GM19452 (cell line): ENCODE data around the gene LOXL3.

ENCODE experiments used
- ATAC-seq: cut with Tn5 transposase; IDR thresholded peaks from one replicate; pipeline ENCODE4 v1.9.1; 2021; ENCODE audit not compliant: unreplicated experiment

Gene LOXL3, protein sequence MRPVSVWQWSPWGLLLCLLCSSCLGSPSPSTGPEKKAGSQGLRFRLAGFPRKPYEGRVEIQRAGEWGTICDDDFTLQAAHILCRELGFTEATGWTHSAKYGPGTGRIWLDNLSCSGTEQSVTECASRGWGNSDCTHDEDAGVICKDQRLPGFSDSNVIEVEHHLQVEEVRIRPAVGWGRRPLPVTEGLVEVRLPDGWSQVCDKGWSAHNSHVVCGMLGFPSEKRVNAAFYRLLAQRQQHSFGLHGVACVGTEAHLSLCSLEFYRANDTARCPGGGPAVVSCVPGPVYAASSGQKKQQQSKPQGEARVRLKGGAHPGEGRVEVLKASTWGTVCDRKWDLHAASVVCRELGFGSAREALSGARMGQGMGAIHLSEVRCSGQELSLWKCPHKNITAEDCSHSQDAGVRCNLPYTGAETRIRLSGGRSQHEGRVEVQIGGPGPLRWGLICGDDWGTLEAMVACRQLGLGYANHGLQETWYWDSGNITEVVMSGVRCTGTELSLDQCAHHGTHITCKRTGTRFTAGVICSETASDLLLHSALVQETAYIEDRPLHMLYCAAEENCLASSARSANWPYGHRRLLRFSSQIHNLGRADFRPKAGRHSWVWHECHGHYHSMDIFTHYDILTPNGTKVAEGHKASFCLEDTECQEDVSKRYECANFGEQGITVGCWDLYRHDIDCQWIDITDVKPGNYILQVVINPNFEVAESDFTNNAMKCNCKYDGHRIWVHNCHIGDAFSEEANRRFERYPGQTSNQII

DNA sequence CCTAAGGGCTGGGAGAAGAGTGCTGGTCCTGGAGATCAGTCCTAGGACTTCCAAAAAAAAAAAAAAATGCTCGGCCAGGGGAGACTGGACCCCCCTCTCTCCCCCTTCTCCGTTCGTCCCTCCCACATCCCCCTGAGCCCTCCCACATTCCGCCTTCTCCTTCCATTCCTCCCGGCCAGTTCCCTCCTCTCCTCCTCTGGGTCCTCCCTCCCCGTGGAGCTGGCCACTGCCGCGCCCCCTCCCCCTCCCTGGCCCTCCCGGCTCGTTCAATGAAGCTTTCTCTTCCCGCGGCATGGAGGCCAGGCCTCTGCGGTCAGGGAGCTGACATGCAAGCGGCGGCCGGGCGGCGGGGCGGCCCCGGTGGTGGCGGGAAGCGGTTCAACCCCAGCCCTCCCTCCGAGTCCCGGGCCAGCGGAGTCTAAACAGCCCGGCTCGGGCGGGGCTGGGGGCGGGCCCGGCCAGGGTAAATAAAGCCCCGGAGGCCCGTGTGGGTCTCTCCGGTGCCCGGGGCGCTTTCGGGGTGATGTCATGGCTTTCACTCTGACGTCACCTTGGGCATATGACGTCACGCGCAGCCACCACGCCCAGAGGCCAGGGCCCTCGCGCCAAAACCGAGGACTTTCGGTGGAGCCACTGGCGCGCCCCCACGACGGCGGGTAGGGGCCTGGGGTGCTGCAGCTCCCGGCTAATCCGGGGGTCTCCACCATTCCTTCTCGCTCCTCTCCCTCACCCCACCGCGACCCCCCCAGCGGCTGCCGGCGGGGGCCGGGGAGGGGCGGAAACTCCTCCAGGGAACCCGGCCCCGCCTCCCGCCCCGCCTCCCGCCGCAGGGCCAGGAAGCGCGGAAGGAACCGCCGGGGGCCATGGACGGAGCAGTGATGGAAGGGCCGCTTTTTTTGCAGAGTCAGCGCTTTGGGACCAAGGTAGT, at the start of gene LOXL3, which contains the start of gene DOK1:
LOXL3 (minus strand) TSS at position 51 of the 928 bp plus-strand sequence. CDS start 1,308 bp downstream, outside the sequence.
DOK1 (plus strand) TSS at position 829 of the 928 bp plus-strand sequence; CDS start at position 864, 35 bp downstream.
- peak; percentile 61 for ATAC-seq

DNA sequence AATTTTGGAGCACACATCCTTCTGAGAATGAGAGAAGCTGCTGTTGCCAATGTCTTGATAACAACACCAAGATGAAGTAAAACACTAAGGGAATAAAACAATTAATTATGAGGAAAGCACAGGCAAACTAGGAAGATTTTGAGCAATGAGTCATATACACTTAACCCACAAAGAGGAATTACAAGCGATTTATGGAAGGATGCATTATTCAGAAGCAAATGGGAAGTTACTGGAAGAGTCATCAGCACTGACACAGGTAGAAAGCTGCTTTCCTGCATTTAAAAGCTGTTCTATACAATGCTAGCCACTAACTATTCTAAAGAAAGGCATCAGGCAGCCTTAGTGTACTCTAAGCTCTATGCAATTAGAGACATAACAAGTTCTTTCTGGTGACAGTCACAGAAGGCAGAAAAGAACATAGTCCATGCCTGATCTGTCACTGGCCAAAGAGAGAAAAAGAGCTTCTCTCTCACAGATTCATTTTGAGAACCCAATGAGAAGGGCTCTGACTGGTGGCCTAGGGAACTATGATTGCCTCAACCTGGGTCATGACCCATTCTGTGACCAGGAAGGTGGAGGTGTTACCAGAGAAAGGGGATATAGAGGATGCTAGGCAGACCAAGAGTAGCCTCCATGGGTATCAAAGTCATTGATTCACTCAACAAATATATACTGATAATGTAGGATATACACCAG, 49.0 kb upstream of the LOXL3 start:
- no peak for ATAC-seq

DNA sequence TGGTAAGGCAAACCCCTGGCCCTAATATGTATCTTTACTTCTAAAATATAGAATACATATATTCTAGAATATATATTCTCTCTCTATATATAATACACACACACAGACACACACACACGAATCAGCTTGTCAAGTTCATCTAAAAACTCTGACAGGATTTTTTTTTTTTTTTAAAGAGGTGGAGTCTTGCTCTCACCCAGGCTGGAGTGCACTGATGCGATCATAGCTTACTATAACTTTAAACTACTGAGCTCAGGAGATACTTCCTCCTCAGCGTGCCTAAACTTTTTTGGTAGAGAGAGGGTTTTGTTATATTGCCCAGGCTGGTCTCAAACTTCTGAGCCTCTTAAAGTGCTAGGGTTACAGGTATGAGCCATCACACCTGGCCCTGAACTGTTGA, 45.9 kb upstream of the LOXL3 start:
- ATAC-seq, result no peak

DNA sequence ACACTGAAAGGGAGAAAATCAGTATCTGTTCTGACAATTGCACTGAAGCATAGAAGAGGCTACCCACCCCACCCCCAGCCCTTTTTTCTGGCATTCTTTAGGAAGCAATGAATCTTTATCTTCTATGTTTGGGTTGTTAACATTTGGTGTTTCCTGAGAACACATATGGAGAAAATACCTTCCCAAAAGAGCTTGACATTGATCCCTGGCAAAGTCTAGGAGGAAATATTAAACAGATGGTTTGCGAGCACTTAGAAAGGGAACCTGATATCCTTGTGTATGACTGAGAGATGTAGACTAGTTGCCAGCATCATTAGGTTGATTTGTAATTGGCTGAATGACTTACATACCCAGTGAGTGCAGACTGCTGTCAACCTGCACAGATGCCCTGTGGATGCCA, 43.7 kb upstream of the LOXL3 start:
- ATAC-seq, result no peak

DNA sequence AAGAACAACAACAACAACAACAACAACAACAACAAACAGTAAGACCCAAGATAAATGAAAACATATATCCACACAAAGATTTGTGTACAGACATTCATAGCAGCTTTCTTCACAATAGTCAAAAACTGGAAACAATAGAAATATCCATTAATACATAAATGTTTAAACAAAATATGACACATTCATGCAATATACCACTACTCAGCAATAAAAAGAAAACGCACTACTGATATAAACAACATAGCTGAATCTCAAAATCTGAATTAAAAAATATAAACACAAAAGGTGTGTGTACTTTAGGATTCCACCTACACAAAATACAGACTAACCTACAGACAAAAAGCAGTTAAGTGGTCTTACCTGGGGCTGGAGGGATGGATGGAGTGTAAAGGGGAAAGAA, 42.8 kb upstream of the LOXL3 start:
- no peak for ATAC-seq

DNA sequence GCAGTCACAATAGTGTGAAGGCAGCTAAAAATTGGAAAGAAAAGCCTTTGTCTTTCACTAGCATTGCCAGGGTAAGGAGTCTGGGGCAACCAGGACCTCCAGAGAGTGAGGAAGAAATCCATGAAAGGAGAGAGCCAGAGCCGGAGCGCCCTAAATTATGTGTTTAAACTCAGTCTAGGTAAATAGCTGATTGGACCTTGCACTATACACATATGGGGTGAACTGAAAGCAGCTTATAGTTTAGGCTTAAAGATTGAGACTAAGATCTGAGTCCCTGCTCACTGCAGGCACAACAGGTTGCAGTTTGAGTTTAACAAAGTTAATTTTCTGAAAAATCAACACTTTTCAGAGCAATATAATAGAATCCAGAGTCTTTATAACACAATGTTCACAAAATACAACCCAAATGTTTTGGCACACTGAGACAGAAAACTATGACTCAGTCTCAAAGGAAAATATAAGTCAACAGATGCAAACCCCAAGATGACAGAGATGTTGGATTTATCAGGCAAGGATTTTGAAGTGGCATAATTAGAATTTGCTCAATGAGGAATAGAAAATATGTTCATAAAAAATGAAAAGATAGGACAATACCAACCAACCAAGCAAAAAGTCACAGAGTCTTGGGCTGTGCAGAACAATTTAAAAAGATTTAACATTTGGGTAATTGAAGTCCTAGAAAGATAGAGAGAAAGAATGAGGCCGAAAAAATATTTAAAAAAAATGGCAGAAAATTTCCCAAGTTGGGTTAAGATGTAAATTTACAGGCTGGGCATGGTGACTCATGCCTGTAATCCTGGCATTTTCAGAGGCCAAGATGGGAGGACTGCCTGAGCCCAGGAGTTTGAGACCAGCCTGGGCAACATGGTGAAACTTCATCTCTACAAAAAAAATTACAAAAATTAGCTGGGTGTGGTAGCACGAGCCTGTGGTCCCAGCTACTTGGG, 40.4 kb upstream of the LOXL3 start:
- ATAC-seq, result no peak

DNA sequence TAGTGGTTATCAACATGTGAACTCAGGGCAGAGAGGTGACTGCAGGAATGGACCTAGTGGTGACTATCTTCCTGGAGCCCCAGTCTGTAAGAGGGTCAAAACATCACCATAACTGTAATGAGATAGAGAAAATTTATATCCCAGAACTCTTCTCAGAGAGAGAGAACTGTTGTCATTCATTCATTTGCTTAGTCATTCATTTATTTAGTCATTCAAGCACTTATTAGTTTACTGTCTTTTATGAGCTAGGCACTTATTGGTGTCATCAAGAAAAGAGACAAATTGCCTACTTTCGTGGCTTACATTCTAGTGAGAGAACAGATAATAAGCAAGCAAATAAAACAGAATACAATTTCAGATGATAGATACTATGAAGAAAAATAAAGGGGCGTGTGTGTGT, 34.9 kb upstream of the LOXL3 start:
- ATAC-seq, result no peak

DNA sequence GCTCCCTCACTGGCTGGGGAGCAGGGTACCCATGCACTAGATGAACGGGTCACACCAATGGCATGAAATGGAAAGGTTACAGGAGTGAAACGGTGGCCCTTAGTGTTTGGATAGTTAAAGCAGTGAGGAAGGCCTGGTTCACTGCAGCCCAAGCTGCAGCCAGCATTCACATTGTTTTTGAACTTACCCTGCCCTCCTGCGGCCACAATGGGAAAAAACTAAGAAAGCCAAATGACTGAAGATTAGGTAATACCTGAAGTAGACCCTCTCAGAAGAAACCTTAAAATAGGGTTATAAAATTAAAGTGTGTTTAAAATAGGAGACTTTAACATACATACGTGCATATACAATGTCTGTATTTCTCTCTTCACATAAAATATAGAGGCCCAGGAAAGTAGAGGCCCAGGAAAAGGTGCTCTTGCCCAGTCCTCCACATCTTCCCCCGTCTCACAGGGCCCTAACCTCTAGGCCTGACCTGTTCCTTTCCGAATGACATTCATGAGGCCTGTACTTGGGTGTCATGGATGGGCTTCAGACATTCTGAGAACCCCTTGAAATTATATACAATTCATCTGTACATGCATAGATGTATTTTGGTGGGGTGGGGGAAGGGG, 34.0 kb upstream of the LOXL3 start:
- ATAC-seq, result peak; percentile 59

DNA sequence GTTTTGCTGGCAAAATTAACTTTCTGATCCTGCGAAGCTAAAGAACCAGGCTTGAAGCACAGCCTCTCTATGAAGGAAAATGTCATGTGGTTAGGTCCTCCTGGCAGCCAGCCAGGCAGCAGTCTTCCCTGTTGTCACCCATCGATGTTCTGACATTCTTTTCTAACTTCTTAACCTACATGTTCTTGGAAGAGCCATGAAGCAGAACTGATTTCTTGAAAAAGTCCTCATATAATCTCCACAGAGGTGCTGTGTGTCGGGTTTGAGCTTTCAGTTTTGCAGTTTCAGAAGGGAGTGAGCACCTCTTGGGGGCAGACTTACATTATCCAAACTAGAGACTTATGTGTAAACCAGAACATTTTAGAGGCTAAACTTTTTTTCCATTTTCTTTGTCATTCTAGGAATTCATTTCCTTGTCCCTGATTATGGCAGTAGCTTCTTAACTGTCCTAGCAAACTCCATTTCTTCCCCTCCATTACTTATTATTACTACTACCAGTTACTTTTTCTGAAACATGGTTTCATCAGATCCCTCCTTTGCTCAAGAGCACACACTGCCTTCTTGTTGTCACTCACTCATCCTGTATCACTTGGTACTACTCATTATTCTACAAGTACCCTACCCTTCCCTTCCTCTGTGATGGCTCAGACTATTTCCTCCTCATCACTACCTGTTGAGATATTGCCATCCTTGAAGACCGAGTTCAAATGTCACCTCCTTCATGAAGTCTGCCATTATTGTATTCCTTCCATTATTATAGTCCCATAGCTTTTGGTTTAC, 31.9 kb upstream of the LOXL3 start:
- ATAC-seq, result no peak

DNA sequence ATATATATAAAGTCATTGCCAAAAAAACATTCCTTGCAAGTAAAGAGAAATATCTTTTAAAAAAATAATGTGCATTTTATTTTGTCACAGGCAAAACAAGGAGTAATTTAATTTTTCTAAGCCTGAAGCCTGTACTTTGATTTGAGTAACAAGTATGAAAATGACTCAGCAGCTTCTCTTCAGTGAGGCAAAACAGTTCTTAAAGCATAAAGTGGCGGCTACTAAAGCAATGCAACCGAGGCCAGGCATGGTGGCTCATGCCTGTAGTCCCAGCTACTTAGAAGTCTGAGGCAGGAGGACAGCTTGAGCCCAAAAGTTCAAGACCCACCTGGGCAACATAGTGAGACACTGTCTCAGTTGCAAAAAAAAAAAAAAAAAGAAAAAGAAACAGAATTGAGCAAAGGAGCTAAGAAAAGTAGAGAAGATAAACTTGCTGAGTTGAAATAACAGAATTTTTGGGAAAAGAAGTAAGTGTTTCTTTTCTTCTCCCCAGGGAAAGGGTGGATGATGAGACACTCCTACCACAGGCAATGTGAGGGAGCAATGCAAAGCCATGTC, 30.4 kb upstream of the LOXL3 start:
- ATAC-seq, result peak; percentile 75

DNA sequence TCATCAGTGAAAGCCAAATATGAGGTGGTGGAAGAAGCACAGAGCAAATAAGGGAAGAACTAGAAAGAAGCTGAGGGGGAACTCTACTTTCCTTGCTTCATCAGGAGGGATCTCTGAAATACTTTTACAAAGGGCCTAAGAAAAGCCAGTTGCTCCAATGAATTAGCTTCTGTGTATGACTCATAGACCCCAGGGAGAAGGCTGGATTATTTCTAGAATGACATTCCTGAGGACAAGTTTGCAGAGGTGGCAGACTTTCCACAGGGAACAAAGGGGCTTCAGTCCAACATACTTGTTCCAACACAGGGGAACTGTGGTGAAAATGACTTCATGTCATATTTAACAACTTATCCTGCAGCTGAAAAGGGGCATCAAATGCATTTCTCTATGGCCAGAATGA, 29.8 kb upstream of the LOXL3 start:
- no peak for ATAC-seq

DNA sequence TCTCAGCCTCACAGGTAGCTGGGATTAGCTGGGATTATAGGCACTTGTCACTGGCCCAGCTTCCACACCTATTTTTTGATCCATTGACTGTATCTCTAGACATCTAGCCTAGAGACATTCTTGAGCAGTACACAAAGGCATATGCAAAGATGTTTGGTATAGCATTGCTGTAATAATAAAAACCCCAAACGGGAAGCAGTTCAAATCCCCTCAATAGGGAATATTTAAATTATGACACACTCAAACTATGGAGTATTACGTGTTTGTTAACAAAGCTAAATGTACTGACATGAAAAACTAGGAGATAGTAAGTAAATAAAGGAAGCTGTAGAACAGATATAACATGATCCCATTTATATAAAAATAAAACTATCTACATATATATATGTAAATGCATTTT, 28.4 kb upstream of the LOXL3 start:
- no peak for ATAC-seq

DNA sequence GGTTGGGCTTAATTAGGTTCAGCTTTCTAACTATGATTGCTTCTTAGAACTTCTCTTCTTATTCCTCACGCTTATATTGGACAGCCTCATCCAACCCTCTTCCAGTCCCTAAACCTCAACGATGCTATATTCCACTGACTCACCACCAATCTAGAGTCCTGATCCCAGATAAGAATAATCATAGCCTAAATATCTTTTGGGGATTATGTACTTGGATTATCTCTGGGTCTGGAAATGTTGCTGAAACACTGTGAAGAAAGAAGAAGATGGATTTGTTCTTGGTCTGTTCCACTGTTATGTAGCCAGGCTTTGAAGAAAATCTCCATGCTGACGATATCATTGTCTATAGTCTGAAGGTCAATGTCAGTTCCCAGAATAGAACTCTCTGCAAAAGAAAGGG, 27.7 kb upstream of the LOXL3 start:
- no peak for ATAC-seq

DNA sequence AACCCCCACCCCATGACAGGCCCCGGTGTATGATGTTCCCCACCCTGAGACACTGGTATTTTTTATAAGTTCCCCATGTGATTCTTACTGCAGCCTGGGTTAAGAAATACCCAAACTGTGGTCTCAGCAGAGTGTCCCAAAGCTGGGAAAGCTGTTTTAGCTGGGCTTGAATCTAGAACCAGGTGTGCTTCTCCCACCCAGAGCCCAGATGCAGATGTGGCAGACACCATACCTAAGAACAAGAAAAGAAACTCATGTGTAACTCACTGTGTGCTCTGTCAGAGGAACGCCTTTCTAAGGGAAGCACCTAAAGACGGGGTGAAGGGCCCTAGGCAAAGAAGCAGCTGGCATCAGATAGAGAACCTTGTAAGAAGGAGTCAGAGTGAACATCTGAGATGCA, 24.7 kb upstream of the LOXL3 start:
- ATAC-seq, result no peak

DNA sequence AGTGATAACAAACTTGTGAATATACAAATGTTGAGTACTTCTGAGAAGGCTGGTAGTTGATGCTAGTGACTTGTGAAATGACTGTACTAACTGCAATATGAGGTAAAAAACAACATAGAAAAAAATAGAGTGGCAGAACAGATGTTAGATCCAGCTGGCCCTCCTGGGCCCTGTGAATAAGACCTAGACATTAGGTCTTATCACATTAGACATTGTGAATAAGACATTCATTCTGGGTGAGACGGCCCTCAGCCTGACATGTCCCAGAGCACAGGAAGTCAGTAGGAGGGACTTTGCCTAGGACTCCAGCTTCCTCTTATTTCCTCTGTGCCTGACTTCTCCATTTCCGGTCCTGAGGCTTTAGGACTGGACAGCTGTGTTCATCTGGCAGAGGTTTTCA, 23.7 kb upstream of the LOXL3 start:
- peak; percentile 45 for ATAC-seq

DNA sequence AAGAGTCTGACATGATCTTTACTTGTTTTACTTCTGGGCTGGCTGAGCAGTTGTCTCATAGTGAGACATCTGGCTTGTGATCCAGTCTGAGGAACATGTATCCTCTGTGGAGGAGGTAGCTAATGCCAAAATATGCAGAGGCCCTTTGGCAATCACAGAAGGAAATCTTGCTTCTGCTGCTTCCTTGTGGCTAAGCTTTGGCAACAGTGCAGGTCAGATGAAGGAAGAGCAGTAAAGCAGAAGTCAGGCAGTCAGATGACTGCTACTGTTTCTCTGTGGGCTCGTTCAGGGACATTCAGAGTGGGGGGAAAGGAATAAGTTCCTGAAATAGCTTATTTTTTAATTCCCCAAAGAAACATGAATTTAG, 23.1 kb upstream of the LOXL3 start:
- no peak for ATAC-seq

DNA sequence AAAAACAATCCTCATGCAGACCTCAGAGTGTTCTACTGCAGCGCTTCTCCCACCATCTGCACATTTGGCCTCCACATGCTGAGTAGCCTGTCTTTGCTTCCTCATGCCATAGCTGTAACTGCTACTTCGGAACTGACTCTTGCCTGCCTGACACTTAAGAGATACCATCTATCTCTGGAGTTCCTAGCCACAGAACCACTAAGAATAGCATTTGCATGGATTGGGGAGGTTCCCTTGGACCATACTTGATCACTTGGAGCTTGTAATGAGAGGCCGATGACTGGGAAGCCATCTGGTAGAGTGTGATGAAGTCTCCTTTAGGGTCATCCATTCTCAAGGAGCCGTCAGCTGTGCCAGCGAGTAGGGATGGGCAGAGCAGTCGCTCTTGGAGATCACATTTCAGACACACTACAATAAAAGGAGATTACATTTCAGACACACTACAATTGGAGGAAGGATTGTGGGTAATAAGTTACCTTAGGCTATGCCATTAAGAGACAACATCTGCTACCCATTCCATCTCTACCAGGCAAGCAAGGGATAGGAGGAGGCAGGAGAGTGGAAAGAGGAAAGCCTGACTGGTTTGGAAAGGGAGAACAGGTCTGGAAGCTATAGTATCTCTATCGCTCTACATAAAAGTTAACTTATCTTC, 22.6 kb upstream of the LOXL3 start:
- ATAC-seq, result no peak

DNA sequence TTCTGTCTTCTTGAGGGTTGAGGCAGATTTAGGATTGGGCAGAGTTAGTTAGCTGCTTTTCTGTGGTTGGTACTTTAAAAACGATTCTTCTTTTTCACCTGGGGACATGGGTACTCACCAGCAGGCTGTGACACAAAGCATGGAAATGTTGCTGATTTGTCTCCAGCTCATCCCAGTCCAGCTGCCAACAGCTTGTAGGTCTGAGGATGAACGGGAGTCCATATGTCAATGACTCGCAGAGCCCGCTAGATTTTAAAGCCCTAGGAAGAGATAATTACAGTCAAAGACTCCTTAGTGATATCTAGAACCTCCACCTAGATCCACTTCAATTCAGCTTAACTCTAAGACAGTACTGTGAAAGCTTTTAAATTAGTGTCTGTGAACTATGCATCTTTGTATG, 21.6 kb upstream of the LOXL3 start:
- no peak for ATAC-seq
